Adrenal gland (tissue), 5 donors: ENCODE results near the gene ZNF274.

Source experiments
- POLR2A ChIP-seq, 2 donors: fragments of 450-650 bp; IDR thresholded peaks; one replicate each; pipeline ENCODE4 v1.6.1; 2017; ENCODE audit warnings: antibody characterized with exemption in 2 of 2, mild to moderate bottlenecking in 2 of 2, moderate library complexity in 1 of 2
- TF ChIP-seq, protein P1 (sequence below), 6 experiments: fragments of 450-650 bp in 4 of 6; fragments of 200-600 bp in 2 of 6; sonication (generic) in 1 of 6; IDR thresholded peaks; 1 replicate in 5 of 6; 2 replicates in 1 of 6; pipeline versions ENCODE4 v1.5.1 to v1.8.0; 2016 to 2021; ENCODE audit warnings: antibody characterized with exemption in 6 of 6, mild to moderate bottlenecking in 2 of 6, moderate library complexity in 1 of 6
- donor health status: DM: no; HTN: no; CAD: no.

DNA sequence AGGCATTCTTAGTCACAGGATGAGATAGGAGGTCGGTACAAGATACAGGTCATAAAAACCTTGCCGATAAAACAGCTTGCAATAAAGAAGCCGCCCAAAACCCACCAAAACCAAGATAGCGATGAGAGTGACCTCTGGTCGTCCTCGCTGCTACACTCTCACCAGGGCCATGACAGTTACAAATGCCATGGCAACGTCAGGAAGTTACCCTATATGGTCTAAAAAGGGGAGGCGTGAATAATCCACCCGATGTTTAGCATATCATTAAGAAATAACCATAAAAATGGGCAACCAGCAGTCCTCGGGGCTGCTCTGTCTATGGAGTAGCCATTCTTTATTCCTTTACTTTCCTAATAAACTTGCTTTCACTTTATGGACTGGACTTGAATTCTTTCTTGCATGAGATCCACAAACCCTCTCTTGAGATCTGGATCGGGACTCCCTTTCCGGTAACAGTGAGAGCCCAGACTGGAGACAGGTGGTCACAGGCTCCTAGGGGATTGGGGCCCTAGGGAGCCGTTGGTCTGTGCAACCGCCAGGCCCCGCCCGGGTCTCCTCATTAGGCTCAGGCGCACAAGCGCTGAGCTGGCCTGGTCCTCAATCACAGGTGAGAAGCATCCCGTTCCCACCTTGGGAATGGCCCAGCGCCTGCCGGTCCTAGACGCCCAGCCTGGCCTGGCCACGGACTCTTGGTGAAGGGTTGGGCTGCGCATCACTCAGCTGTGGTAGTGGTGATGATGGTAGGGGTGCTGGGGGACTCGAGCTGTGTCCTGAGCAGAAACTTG, 34.9 kb downstream of the ZNF274 start:
- TF ChIP-seq, protein P1, sequence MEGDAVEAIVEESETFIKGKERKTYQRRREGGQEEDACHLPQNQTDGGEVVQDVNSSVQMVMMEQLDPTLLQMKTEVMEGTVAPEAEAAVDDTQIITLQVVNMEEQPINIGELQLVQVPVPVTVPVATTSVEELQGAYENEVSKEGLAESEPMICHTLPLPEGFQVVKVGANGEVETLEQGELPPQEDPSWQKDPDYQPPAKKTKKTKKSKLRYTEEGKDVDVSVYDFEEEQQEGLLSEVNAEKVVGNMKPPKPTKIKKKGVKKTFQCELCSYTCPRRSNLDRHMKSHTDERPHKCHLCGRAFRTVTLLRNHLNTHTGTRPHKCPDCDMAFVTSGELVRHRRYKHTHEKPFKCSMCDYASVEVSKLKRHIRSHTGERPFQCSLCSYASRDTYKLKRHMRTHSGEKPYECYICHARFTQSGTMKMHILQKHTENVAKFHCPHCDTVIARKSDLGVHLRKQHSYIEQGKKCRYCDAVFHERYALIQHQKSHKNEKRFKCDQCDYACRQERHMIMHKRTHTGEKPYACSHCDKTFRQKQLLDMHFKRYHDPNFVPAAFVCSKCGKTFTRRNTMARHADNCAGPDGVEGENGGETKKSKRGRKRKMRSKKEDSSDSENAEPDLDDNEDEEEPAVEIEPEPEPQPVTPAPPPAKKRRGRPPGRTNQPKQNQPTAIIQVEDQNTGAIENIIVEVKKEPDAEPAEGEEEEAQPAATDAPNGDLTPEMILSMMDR (IDR thresholded peaks at IDR 0.05) = no peak
- no peak for TF ChIP-seq POLR2A (IDR thresholded peaks at IDR 0.05)
